Ramos (cell line): ENCODE data around the gene DEGS2.
"Not testable (repeated sequence)": the region's sequence is repeated elsewhere in the genome, so short reads cannot be mapped to it uniquely, and the experiment has no call there.

Source experiments
- in situ Hi-C: fragments of 300-500 bp; cut with MboI; formaldehyde crosslinking; loops from one replicate; pipeline ENCODE4 v1.14.3; 2022; ENCODE audit warnings: low sequenced_read_pairs; ENCODE audit not compliant: unreplicated experiment

Gene DEGS2

GRCh38 chr14:100159094-100159864 is at the start of gene DEGS2:
DEGS2 (minus strand) TSS chr14:100159645; CDS start chr14:100159587, 58 bp downstream.
- in situ Hi-C loops, result no loop called here

- in situ Hi-C loops, result not testable (repeated sequence)
These were observed 48.7 kb upstream of the DEGS2 start for GRCh38 chr14:100208136-100208535.

- in situ Hi-C loops, result not testable (repeated sequence)
These were observed 48.1 kb upstream of the DEGS2 start for GRCh38 chr14:100207588-100207987.

- in situ Hi-C loops, result not testable (repeated sequence)
These were observed 45.4 kb upstream of the DEGS2 start for GRCh38 chr14:100204835-100205167.

- in situ Hi-C loops, result no loop called here
These were observed 44.8 kb upstream of the DEGS2 start for GRCh38 chr14:100203962-100204834.

GRCh38 chr14:100203146-100203545 is 43.7 kb upstream of the DEGS2 start:
- in situ Hi-C loops, result no loop called here

- in situ Hi-C loops, result no loop called here
These were observed 43.3 kb upstream of the DEGS2 start for GRCh38 chr14:100202712-100203111.

- in situ Hi-C loops, result no loop called here
These were observed 42.3 kb upstream of the DEGS2 start for GRCh38 chr14:100201701-100202100.

- in situ Hi-C loops, result no loop called here
These were observed 40.9 kb upstream of the DEGS2 start for GRCh38 chr14:100200311-100200710.

GRCh38 chr14:100199240-100199860 is 39.9 kb upstream of the DEGS2 start:
- in situ Hi-C loops, result loop anchor here (25.0 kb wide), 1 partner anchor 212 kb away; no protein-coding TSS in a partner anchor

- in situ Hi-C loops, result loop anchor here (25.0 kb wide), 1 partner anchor 206 kb away; no protein-coding TSS in a partner anchor
These were observed 34.2 kb upstream of the DEGS2 start for GRCh38 chr14:100193417-100194357.

- in situ Hi-C loops, result loop anchor here (25.0 kb wide), 1 partner anchor 206 kb away; no protein-coding TSS in a partner anchor
These were observed 33.4 kb upstream of the DEGS2 start for GRCh38 chr14:100192672-100193416.

- in situ Hi-C loops, result loop anchor here (25.0 kb wide), 1 partner anchor 205 kb away; no protein-coding TSS in a partner anchor
These were observed 32.8 kb upstream of the DEGS2 start for GRCh38 chr14:100192250-100192671.

GRCh38 chr14:100191584-100192249 is 32.3 kb upstream of the DEGS2 start:
- in situ Hi-C loops, result loop anchor here (25.0 kb wide), 1 partner anchor 204 kb away; no protein-coding TSS in a partner anchor

- in situ Hi-C loops, result loop anchor here (25.0 kb wide), 1 partner anchor 203 kb away; no protein-coding TSS in a partner anchor
These were observed 30.7 kb upstream of the DEGS2 start for GRCh38 chr14:100190126-100190525.

- in situ Hi-C loops, result loop anchor here (25.0 kb wide), 1 partner anchor 201 kb away; no protein-coding TSS in a partner anchor
These were observed 29.1 kb upstream of the DEGS2 start for GRCh38 chr14:100188392-100189030.

- in situ Hi-C loops, result loop anchor here (25.0 kb wide), 1 partner anchor 200 kb away; no protein-coding TSS in a partner anchor
These were observed 27.9 kb upstream of the DEGS2 start for GRCh38 chr14:100187247-100187833.
